Mesendoderm (in vitro differentiated cells): ENCODE results near the gene TTLL3.

Experiments
- DNase-seq: peaks from one replicate; pipeline ENCODE4 v3.0.0; 2013
- H2AK5ac ChIP-seq: 2 replicates; pipeline ENCODE4 v1.6.1; 2013; ENCODE audit warnings: low read length, inconsistent platforms
- H2BK120ac ChIP-seq: 2 replicates; pipeline ENCODE4 v1.6.1; 2013; ENCODE audit warnings: low read depth, mild to moderate bottlenecking, low read length, moderate library complexity, mixed read lengths
- H2BK15ac ChIP-seq: replicated peaks from 2 replicates; pipeline ENCODE4 v1.6.1; 2013; ENCODE audit warnings: low read depth, mild to moderate bottlenecking, moderate library complexity
- H2BK5ac ChIP-seq: 2 replicates; pipeline ENCODE4 v1.6.1; 2013; ENCODE audit warnings: low read length, inconsistent platforms
- H3K18ac ChIP-seq: 2 replicates; pipeline ENCODE4 v1.6.1; 2013; ENCODE audit warnings: mild to moderate bottlenecking, low read length, mixed read lengths
- H3K23ac ChIP-seq: one replicate; pipeline ENCODE4 v1.6.1; 2013; ENCODE audit warnings: low read length
- H3K27ac ChIP-seq: 2 replicates; pipeline ENCODE4 v1.5.1; 2013; ENCODE audit warnings: low read depth, mild to moderate bottlenecking, inconsistent platforms, low read length, moderate library complexity
- H3K27me3 ChIP-seq: 2 replicates; pipeline ENCODE4 v1.6.1; 2013; ENCODE audit warnings: low read length, control low read depth, mild to moderate bottlenecking, inconsistent platforms; ENCODE audit not compliant: insufficient read depth, poor library complexity
- H3K36me3 ChIP-seq: 2 replicates; pipeline ENCODE4 v1.6.1; 2013; ENCODE audit warnings: low read length, inconsistent platforms; ENCODE audit not compliant: control insufficient read depth, insufficient read depth
- H3K4ac ChIP-seq: one replicate; pipeline ENCODE4 v1.6.1; 2013; ENCODE audit warnings: low read depth, mild to moderate bottlenecking, low read length, moderate library complexity
- H3K4me1 ChIP-seq: 2 replicates; pipeline ENCODE4 v1.6.1; 2013; ENCODE audit warnings: low read depth, low read length, inconsistent platforms; ENCODE audit not compliant: control insufficient read depth
- H3K4me2 ChIP-seq: 2 replicates; pipeline ENCODE4 v1.6.1; 2013; ENCODE audit warnings: low read length
- H3K4me3 ChIP-seq: 2 replicates; pipeline ENCODE4 v1.5.1; 2013; ENCODE audit warnings: mild to moderate bottlenecking, low read length
- H3K56ac ChIP-seq: one replicate; pipeline ENCODE4 v1.6.1; 2013; ENCODE audit warnings: low read length
- H3K79me1 ChIP-seq: 2 replicates; pipeline ENCODE4 v1.6.1; 2013; ENCODE audit warnings: low read length, inconsistent platforms
- H3K79me2 ChIP-seq: 2 replicates; pipeline ENCODE4 v1.6.1; 2013; ENCODE audit warnings: mild to moderate bottlenecking, low read length; ENCODE audit not compliant: control insufficient read depth, insufficient read depth
- H3K9ac ChIP-seq: 2 replicates; pipeline ENCODE4 v1.6.1; 2013; ENCODE audit warnings: low read length, inconsistent platforms
- H4K5ac ChIP-seq: one replicate; pipeline ENCODE4 v1.6.1; 2013; ENCODE audit warnings: low read length
- H4K8ac ChIP-seq: one replicate; pipeline ENCODE4 v1.6.1; 2013; ENCODE audit warnings: low read depth, mild to moderate bottlenecking, control low read depth, low read length, moderate library complexity
- WGBS: extraction: QIAGEN DNeasy Blood & Tissue Kit; methylation state at CpG from one replicate; pipeline ENCODE4 v1.1.7; 2013; ENCODE audit warnings: low lambda C conversion rate, missing lambda C conversion rate; ENCODE audit not compliant: insufficient coverage; ENCODE audit errors: extremely low coverage; 5-methylcytosine and 5-hydroxymethylcytosine counted together

TTLL3 gene

DNA sequence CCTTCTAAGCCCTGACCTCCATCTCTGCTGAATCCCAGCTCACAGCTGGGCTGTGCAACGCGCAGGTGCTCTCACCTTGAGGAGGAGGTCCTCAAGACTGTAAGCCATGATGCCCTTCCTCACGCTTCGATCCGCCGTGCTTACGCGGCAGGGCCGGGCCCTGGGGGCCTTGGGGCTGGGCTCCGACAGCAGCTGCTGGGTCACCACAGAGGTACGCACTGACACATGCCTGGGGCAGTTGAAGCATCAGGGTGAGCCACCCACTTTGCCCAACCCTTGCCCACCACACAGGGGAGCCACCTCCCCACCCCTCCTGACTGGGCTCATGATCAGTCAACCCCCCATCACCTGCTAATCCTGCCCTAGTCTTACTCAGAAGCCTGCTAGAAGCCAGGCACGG, 66.9 kb downstream of the TTLL3 start:
- Histone ChIP-seq H3K4me3 (no peak overlapping the region), H3K36me3 (no peaks in the 10 kb centered on the region), H3K18ac (no peak overlapping the region), H3K27ac (no peak overlapping the region), H3K9ac (no peak overlapping the region), H3K4me1 (no peaks in the 10 kb centered on the region), H3K79me1 (no peaks in the 10 kb centered on the region), H2AK5ac (no peak overlapping the region), H4K8ac (no peak overlapping the region), H3K56ac (no peak overlapping the region), H3K23ac (no peak overlapping the region), H3K4ac (no peak overlapping the region), H3K27me3 (no peaks in the 10 kb centered on the region), H4K5ac (no peak overlapping the region), H2BK120ac (no peak overlapping the region), H3K79me2 (no peaks in the 10 kb centered on the region), H3K4me2 (no peak overlapping the region), H2BK5ac (no peak overlapping the region), H2BK15ac (no peak overlapping the region)
- no peak for DNase-seq
- no CpG with 5 or more reads among the region's 12 CpGs for WGBS

DNA sequence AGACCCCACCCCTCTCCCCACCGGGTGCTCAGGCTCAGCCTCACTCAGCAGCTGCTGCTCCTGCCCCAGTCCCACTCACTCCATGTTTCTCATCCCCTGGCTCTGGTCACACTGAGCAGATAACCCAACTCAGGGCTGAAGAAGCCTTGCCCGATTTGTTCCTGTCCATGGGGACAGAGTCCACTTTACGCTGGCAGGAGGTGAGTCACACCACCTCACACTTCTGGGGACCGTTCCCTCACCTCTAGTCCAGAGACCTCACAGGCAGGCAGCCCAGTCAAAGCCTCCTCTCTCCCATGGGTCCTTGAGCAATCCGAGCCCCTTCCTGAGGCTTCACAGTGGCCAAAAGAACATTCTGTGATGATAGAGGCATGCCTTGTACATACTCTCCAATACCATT, 68.6 kb downstream of the TTLL3 start:
- no peak overlapping the region for H3K4ac ChIP-seq
- H3K79me1 ChIP-seq = no peaks in the 10 kb centered on the region
- no peak overlapping the region for H2BK5ac ChIP-seq
- no peak overlapping the region for H4K5ac ChIP-seq
- H3K23ac ChIP-seq = no peak overlapping the region
- no peak overlapping the region for H3K9ac ChIP-seq
- no peak overlapping the region for H3K56ac ChIP-seq
- DNase-seq = no peak
- H3K18ac ChIP-seq = no peak overlapping the region
- no peak overlapping the region for H2BK120ac ChIP-seq
- no CpG with 5 or more reads among the region's 5 CpGs for WGBS
- no peaks in the 10 kb centered on the region for H3K27me3 ChIP-seq
- no peak overlapping the region for H3K4me3 ChIP-seq
- no peak overlapping the region for H3K4me2 ChIP-seq
- no peak overlapping the region for H2BK15ac ChIP-seq
- no peaks in the 10 kb centered on the region for H3K36me3 ChIP-seq
- no peaks in the 10 kb centered on the region for H3K4me1 ChIP-seq
- no peaks in the 10 kb centered on the region for H3K79me2 ChIP-seq
- no peak overlapping the region for H2AK5ac ChIP-seq
- no peak overlapping the region for H3K27ac ChIP-seq
- no peak overlapping the region for H4K8ac ChIP-seq

DNA sequence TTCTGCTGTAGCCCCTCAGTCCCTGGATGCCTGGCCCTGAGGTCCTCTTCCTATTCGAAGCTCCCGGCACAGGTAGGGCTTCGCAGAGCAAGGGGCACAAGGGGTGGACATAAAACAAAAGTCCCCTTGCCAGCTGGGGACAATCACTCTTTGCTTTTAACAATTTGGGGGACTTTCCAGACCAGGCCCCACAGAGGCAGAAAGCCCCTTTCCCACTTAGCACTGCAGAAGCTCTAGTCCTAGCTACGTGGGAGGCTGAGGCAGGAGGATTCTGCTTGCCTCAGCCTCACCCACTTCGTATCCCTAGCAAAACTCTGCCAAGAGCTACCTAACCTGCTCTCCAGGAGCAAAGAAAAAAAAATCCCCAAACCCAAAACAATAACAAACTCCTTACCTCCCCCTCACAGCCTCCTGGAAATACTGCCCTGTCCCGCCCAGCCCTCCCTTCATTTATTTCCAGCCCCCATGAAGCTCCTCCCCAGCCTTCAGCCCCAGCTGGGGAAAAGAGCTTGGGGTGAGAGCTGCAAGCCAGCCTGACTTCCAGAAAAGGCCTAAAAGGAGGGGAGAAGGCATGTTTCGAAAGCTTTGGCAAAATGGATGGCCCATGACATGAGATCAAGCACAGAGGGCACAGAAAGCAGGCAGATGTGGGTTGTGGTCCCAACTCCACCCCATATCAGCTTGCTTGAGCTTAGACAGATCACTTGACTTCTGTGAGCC, 69.9 kb downstream of the TTLL3 start, which contains the start of gene CIDEC:
CIDEC (minus strand) TSS at position 424 of the 720 bp plus-strand sequence. CDS start 1,767 bp downstream, outside the sequence.
- H2AK5ac ChIP-seq = no peak within 1 kb of the TSS
- no CpG with 5 or more reads among the region's 7 CpGs for WGBS
- DNase-seq = no peak
- no peaks in the 10 kb centered on the region for H3K4me1 ChIP-seq
- H4K8ac ChIP-seq = no peak within 1 kb of the TSS
- no peaks in the 10 kb centered on the region for H3K79me2 ChIP-seq
- no peak within 1 kb of the TSS for H3K9ac ChIP-seq
- H3K4ac ChIP-seq = no peak within 1 kb of the TSS
- no peak within 1 kb of the TSS for H3K56ac ChIP-seq
- no peak within 1 kb of the TSS for H3K18ac ChIP-seq
- no peak within 1 kb of the TSS for H4K5ac ChIP-seq
- no peaks in the 10 kb centered on the region for H3K36me3 ChIP-seq
- no peak within 1 kb of the TSS for H3K4me2 ChIP-seq
- no peak within 1 kb of the TSS for H2BK15ac ChIP-seq
- H3K4me3 ChIP-seq = no peak within 1 kb of the TSS
- H3K23ac ChIP-seq = no peak within 1 kb of the TSS
- no peak within 1 kb of the TSS for H3K27ac ChIP-seq
- H3K79me1 ChIP-seq = no peaks in the 10 kb centered on the region
- H2BK5ac ChIP-seq = no peak within 1 kb of the TSS
- no peaks in the 10 kb centered on the region for H3K27me3 ChIP-seq
- H2BK120ac ChIP-seq = no peak within 1 kb of the TSS

DNA sequence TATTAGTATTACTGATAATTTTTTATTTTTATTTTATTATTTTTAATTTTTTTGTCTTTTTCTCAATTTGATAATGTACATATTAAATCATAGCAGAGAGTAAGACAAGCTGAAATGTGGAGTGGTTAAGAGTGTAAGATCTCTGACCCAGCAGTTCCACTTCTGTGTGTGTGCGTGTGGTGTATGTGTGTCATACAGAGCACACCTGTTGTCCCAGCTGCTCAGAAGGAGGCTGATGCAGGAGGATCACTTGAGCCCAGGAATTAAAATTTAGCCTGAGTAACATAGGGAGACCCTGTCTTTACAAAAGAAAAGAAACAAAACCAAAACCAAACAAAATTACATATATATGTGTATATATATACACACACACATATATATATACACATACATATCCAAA, 71.4 kb downstream of the TTLL3 start:
- Histone ChIP-seq H3K4me3 (no peak overlapping the region), H3K56ac (no peak overlapping the region), H4K8ac (no peak overlapping the region), H3K9ac (no peak overlapping the region), H3K36me3 (no peaks in the 10 kb centered on the region), H3K4ac (no peak overlapping the region), H2BK120ac (no peak overlapping the region), H4K5ac (no peak overlapping the region), H3K79me2 (no peaks in the 10 kb centered on the region), H3K4me2 (no peak overlapping the region), H3K27me3 (no peaks in the 10 kb centered on the region), H3K23ac (no peak overlapping the region), H3K27ac (no peak overlapping the region), H2BK15ac (no peak overlapping the region), H2AK5ac (no peak overlapping the region), H3K79me1 (no peaks in the 10 kb centered on the region), H2BK5ac (no peak overlapping the region), H3K18ac (no peak overlapping the region), H3K4me1 (no peaks in the 10 kb centered on the region)
- DNase-seq = no peak
- no CpG with 5 or more reads among the region's 1 CpG for WGBS

DNA sequence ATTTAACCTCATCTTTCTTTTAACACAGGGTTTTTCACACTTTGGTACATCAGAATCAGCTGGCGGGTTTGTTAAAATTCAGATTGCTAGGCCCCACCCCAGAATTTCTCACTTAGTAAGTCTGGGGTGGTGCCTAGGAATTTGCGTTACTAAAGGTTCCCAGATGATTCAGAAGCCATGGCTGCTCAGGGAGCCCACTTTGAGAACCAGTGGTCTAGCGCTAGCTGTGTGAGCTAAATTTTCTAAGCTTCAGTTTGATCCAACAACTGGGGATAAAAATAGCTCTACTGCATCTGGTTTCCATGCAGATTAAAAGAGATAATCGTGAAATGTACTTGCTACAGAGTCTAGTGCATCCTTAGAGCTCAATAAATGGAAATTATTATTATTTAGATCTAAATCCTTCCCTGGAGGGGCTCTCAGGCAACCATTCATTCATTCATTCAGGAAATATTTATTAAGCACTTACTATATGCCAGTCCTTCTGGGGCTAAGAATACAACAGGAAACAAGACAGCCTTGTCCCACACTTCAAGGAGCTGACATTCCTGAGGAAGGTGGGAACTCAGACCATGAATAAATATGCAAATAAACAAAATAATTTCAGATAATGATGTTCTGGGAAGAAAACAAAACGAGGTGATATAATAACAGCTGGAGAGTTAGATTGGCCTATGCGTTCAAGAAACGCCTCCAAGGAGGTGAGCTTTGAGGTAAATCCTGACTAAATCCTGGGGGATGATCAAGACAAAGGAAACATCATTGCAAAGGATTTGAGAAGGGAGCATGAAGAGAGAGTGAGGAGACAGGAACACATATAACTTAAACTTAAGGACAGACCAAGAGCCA, 73.9 kb downstream of the TTLL3 start:
- Histone ChIP-seq H3K23ac (no peak overlapping the region), H3K56ac (no peak overlapping the region), H3K79me1 (no peaks in the 10 kb centered on the region), H3K4me2 (no peak overlapping the region), H3K18ac (no peak overlapping the region), H2BK5ac (no peak overlapping the region), H3K4me1 (no peaks in the 10 kb centered on the region), H4K5ac (no peak overlapping the region), H3K9ac (no peak overlapping the region), H2BK15ac (no peak overlapping the region), H2AK5ac (no peak overlapping the region), H2BK120ac (no peak overlapping the region), H4K8ac (no peak overlapping the region), H3K79me2 (no peaks in the 10 kb centered on the region), H3K4ac (no peak overlapping the region), H3K36me3 (no peaks in the 10 kb centered on the region), H3K27me3 (no peaks in the 10 kb centered on the region), H3K4me3 (no peak overlapping the region), H3K27ac (no peak overlapping the region)
- peak; percentile 41 for DNase-seq
- no CpG with 5 or more reads among the region's 7 CpGs for WGBS
